Activated gamma-delta T cell (primary cell): Measurements from ENCODE around the gene ACO2.
"Not testable (repeated sequence)": the region's sequence is repeated elsewhere in the genome, so short reads cannot be mapped to it uniquely, and the experiment has no call there.

Experiments used
- DNase-seq: peaks from one replicate; lab custom pipeline; 2025; lab: John Stamatoyannopoulos, UW

The ACO2 gene

DNA sequence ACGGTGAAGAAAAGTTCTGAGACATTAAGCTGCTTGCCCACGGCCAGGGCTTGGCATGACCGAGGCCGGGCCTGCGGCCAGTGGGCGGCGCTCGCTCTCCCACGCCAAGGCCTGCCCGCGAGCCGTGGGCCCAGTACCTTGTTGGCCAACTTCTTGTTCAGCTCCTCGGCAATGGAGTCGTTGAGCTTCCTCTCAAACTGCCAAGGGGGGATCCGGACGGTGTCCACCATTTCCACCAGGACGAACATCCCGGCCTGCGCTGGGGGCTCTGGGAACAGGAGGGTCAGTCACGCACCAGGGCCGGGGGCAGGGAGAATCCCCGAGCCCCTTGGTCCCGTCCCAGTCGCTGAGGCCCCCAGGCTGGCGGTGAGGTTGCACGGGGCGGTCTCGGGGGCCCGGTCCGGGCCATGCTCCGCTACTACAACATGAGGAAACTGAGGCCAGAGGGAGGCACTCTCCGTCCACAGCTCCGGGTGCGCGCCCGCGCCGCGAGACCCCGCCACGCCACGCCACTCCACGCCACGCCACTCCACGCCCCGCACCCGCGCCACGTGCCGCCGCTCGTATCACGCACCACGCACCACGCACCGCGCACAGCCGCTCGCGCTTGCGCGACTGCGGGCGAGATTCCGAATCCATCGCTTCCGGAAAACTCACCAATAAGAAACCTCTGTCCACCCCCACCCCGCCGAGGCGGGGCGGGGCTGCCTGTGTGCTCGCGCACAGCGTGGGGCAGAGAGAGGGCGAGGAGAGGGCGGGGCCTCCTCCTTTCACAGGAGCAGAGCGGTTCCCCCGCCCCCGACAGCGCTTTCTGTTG, 75.1 kb downstream of the ACO2 start, which contains the start of gene POLR3H:
POLR3H (minus strand) TSS at position 617 of the 817 bp plus-strand sequence; CDS start at position 248, 369 bp downstream.
- DNase-seq = peak; percentile 88

DNA sequence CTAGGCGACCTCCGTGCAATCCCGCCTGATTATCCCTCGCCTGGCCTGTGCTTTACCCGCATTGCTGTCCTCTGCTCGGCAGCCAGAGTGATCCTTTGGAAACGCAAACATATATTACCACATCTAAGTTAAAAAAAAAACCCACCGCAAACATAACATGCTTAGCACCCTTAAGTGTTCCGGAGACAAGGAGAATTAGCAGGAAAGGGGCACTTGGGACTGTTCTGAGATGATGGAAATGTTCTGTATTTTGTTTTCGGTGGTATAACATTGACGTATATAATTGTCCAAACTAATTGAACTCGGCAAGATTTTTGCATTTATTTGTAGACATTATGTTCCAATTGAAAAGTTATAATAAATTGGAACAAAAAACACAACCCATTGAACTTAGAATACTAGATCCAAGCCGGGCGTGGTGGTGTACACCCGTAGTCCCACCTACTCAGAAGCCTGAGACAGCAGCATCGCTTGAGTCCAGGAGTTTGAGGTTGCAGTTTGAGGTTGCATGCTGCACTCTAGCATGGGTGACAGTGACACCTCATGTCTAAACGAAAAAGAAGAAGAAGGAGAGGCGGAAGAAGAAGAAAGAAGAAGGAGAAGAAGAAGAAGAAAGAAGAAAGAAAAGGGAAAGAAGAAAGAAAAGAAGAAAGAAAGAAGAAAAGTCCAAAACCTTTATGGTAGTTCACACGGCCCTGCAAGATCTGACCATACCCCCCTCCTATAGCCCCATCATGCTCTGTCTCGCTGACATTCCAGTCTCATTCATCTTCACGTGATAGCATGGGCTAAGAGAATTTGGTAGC, 76.0 kb downstream of the ACO2 start:
- DNase-seq = no peak

DNA sequence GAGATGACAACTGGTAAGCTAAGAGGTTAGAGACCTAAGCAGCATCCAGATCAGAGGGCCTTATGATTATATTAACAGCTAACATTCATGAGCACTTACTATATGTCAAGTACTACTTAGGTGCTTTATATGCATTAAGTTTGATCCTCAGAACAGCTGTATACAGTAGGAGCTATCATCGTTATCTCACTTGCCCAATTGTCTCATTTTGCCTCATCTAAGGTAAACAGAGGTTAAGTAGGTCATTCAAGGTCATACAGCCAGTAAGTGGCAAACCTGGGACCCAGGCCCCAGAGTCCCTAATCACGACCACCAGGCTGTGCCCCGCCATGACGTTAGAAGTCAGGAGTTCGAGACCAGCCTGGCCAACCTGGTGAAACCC, 79.9 kb downstream of the ACO2 start:
- no peak for DNase-seq

DNA sequence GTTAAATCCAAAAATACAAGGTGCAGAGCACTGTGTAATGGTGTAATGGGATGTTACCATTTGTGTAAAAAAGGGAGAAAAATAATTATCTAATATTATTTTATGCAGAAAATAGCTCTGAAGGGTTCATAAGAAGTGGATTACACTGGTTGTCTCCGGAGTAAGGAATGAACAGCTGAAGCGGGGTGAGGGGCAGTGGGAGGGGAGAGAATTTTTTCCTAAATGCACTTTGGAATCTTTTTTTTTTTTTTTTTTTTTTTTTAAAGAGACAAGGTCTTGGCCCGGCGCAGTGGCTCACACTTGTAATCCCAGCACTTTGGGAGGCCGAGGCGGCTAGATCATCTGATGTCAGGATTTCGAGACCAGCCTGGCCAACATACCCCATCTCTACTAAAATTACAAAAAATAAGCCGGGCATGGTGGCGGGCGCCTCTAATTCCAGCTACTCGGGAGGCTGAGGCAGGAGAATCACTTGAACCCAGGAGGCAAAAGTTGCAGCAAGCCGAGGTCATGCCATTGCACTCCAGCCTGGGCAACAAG, 82.1 kb downstream of the ACO2 start:
- DNase-seq = no peak

DNA sequence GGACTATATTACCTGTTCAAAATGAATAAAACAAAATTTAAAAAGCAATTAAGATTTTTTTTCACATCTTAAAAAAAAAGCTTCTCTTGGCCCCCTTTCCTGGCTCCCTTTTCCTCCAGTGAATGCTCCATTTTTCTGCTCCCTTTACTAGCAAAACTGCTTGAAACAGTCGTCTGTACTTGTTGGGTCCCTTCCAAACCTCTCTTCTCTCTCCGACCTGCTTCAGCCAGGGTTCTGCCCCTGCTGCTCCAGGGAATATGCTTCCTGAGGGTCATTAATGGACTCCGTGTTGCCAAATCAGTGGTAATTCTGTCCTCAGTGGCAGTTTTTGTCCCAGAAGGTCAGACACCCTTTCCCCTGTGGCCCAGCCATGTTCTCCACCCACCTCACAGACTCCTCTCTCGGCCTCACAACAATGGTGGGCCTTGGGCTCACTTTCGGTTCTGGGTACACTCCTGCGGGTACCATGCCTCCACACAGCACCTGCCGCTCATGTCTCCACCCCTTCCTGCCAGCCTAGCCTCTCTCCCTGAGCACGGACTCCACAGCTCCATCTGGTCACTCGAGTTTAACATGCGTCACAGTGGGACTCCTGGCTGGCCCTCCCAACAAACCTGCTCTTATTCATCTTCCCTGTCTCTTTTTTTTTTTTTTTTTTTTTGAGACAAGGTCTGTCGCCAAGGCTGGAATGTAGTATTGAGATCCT, 83.1 kb downstream of the ACO2 start:
- DNase-seq = no peak

DNA sequence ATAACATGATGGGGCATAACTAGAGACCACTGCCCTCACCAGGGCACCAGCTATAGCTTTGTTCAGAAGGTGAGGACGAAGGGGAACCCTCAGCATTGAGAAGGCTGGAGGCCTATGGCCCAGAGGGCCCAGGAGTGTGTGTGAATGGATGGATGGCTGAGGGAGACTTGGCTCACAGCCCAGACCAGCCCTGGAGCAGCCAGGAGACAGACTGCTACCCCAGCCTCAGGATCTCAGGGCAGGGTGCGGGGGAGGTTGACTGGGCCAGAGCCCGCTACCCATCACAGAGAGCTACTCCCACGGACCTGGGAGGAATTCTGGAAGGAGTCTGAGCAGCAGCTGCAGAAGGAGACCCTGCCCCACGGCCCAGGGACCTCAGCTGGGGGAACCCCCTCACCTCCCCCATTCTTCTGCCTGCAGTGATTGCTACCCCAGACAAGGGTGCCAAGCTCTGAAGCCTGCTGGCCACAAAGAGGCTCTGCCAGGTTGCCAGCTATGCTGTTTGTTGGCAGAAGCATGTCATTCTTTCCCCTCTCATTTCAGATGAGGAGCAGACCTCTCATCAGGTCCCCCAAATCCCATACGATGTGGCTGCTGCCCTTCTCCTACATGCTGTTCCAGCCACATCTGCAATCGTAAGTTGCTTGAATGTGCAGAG, 86.5 kb downstream of the ACO2 start:
- no peak for DNase-seq

DNA sequence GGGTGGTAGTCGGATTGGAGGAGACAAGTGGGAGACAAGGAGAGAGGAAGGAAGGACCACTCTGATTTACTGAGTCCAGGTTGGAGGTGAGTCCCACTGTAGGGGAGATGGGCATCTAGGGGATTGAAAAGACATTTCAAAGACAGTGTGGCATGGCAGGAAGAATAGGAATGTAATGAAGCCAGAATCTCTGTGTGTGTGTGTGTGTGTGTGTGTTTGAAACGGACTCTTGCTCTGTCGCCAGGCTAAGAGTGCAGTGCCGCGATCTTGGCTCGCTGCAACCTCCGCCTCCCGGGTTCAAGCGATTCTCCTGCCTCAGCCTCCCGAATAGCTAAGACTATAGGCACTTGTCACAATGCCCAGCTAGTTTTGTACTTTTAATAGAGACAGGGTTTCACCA, 87.6 kb downstream of the ACO2 start:
- DNase-seq = no peak

DNA sequence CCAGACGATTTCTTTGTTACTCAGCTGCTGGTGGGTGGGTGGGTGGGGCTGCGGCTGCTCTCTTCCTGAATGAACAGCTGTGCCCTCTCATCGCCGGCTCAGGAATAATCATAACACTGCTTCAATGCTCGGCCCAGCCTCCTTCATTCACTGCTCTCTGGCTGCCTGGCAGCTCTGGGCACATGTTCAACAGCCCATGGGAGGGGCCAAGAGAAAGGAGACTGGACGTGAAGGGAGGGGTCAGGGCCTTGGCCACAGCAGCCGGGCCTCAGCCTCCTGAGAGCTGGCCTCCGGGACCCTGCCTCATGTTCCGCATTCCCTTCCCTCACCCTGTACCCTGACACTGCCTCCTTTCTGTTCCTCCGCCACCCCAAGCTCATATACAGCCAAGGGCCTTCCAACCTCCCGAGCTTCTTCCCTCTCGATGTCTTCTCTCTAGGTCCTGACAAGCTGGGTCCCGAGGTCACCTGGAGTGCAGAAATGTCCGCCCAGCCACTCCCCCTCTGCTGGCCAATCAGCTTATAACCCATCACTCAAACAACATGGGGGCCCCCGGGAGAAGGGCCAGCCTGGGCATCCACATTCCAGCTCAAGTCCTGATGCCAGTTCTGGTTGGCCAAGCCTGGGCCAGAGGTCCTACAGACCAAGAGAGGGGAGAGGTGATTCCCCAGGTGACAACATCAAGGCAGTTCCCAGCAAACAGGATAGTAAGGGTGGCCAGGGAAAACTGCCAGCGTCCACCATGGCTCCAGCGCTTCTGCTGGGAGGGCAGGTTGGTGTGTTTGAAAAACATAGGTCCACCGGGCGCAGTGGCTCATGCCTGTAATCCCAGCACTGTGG, 88.7 kb downstream of the ACO2 start:
- no peak for DNase-seq

DNA sequence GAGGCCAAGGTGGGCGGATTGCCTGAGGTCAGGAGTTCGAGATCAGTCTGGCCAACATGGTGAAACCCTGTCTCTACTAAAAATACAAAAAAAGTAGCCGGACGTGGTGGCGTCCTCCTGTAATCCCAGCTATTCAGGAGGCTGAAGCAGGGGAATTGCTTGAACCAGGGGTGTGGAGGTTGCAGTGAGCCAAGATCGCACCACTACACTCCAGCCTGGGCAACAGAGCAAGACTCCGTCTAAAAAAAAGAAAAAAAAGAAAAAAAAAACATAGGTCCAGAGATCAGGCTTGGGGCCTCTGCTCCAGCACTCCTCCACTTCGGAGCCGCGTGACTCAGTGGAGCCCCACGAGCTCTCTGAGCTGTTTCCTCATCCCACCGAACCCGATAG, 89.3 kb downstream of the ACO2 start:
- not testable (repeated sequence) for DNase-seq

DNA sequence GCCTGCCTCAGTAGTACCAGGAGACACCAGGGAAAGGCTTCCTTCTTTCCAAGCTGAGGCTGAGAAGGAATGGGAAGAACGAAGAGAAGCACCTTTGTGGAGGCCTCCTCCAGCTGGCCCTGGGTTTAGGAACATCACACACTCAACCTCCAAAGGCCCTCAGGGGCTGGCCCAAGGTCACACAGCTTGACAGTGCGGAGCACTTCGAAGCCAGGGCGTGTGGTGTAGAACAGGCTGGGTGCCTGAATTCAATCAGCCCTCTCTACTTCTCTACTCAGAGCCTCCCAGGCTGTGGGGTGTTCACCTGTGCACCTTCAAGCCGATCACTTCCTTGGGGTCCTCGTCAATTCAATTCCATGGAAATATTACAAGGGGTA, 91.2 kb downstream of the ACO2 start:
- DNase-seq = no peak

DNA sequence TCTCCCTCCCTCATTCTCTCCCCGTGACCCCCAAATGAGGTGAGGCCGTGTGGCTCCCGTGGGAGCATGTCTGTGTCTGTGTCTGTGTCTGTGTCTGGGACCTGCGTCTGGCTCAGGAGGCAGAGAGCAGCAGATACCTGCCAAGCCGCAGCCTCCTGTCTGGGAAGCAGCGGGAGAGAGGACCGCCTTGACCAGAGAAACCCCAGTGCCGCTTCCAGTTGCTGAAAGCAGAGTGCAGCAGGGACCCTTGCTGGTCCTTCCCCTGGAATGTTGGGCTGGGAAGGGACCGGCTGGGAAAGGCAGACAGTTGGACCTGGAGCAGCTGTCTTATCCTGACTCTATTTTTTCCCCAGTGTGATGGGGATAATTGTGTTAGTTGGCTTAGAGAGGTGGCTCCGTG, 92.4 kb downstream of the ACO2 start:
- no peak for DNase-seq

DNA sequence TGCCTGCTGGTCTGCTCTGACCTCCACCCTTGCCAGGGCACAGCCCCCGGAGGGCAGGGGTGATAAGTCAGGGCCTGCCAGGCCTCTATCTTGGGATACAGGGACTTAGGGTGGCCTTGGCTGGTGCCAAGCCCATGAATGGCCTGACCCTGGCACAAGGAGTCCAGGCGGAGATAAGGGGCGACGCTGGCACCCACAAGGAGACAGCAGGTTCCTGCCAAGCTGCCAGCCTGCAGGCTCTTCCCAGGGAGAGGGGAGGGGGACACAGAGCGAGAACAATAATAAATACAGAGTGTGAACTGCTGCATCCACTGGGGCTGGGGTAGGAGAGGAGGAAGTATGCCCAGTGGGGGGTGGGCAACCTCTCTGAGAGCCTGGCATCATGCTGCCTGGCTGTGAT, 92.9 kb downstream of the ACO2 start:
- no peak for DNase-seq

DNA sequence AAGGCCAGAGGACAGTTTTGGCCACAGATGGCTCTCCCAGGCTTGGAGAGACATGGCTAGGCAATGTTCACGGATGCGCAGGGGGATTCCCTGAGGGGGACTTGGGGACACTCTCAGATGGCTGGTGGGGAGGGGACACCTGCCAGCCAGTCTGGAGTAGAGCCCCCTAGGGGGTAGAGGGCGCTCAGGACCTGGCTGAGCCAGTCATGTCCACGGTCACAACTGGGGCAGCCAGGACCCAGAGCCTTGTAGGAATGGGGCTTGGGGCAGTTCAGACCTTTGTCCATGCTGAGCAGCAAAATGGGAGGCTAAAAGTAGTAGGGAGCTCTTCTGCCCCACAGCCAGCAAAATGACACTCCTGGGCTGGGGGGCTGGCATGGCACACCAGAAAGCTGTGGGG, 93.5 kb downstream of the ACO2 start:
- no peak for DNase-seq

DNA sequence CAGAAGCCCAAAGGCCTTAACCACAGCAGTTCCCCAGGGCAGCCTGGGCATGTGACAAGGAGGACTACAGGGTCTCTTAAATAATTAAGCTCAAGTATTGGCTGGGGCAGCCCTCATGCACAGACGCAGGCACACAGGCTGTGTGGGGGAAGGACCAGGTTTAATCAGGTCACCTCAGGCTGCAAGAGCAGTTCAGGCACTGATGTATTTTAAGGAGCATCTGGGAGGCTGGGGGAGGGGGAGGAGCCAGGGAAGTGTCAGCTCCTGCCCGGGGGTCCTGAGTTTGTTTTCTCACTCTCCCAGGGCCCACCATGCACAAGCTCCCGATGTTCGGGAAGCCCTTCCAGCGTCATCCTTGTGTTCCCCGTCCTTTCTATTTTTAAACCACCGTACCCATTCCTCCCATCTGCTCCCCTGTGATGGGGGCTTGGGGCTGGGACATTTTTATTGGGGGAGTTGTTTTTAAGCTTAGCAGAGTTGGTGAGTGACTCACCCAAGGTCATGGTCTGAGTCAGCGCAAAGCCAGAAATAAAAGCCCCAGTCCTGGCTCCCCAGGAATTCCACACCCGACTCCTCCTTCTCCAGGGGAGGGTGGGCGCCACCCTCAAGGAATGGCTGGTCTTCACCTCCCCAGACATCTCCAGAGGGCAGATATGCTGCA, 94.3 kb downstream of the ACO2 start:
- DNase-seq = no peak

DNA sequence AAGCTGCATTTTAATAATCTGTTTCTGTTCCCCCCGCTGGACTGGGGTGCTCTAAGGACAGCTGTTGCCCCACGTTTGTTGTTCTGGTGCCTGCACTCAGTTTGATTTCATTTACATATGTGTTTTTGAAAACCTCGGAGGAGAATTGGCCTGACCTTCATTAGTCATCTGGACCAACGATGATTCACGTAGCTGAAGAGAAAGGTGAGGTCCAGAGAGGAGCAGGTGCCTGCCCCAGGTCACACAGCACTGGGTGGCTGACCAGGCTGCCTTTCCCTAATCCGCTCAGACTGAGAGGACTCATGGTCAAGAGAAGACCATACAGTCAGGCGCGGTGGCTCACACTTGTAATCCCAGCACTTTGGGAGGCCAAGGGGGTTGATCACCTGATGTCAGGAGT, 95.6 kb downstream of the ACO2 start:
- no peak for DNase-seq

DNA sequence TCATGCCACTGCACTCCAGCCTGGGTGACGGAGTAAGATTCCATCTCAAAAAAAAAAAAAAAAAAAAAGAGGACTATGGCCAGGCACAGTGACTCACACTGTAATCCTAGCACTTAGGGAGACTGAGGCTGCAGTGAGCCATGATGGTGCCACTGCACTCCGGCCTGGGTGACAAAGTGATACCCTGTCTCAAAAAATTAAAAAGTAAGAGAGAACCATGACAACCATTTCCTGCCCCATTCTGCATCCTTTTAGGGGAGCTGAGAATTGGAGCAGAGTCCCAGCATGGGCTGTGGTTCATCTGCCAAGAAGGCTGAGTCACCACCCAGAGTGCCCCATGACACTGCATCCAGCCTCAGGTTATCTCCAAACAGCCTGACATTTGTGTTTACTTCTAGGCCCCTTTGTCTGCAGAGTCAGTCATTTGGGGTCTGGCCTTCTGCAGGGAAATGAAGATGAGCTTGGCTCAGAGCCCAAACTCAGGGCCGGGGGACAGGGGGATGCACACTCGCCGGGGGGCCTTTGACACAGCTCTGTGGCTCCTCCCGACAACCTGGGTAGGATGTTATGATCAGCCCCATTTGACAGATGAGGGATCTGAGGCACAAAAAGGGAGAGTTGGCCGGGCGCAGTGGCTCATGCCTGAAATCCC, 96.6 kb downstream of the ACO2 start:
- DNase-seq = no peak

DNA sequence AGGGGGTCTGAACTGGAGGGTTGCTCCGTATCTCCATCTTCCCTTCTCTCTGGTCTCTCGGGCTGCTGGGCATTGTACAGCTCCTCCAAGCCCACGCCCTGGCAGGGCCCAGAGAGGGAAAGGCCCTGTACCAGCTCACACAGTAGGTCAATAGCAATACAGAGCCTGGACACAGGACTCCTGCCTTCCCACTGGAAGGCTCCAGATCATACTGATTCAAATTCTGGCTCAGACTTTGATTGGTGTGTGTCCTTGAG, 98.5 kb downstream of the ACO2 start:
- no peak for DNase-seq

DNA sequence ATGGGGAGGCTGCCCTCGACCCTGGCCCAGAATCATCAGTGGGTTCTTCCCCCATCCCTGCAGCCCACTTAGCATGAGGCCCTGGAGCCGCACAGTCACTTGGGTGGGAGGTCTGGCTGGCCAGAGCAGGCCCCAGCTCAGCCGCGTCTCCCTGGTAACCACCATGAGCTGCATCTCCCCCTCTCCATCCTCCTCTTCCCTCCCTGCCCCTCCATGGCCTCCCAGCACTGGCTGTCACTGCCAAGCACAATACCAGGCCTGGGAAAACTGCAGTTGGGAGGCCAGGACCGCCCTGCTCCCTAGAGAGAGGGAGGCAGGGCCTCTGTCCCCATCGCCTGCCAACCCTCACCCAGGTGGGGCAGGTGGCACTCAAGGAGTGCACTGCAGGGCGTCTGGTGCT, 99.9 kb downstream of the ACO2 start:
- DNase-seq = no peak

DNA sequence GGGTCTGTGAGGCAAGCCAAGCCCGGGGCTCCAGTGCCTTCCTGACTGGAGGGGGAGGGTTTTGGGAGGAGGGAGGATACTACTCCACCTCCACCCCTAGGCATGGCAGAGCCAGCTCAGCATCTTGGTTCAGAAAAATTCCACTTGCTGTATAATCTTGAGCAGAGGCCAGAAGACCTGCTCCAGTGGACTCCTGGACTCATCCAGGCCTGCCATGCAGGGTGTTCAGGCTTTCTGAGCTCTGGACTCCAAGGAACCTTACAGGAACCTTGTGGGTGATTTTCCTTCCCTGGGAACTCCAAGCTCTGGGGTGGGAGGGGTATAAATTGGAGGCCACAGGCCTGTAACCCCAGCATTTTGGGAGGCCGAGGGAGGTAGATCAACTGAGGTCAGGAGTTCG, 101.3 kb downstream of the ACO2 start:
- DNase-seq = no peak

DNA sequence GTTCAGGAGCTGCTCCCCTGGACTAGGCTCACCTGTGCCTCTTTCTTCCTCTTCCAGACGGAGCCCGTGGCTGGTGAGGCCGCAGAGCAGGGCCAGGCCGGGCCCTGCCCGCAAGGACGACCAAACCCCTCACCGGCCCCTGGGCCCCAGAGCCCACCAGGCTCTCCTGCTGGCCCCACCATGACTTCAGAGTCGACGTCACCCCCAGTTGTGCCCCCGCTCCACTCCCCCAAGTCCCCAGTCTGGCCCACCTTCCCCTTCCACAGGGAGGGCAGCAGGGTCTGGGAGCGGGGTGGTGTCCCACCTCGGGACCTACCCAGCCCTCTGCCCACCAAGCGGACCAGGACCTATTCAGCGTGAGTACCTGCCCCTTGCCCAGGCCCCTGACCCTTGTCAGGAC, 102.9 kb downstream of the ACO2 start:
- DNase-seq = no peak
